HG03045 (cell line): Measurements from ENCODE around the gene OR4P4.

Source experiments
- ATAC-seq: cut with Tn5 transposase; IDR thresholded peaks from one replicate; pipeline ENCODE4 v1.9.1; 2021; ENCODE audit warnings: mild to moderate bottlenecking, moderate library complexity; ENCODE audit not compliant: unreplicated experiment

Gene OR4P4

GRCh38 chr11:55634813-55635212 is at the start of gene OR4P4:
TSS of gene OR4P4 (plus strand) at chr11:55635113.
- no peak for ATAC-seq

- no peak for ATAC-seq
Observed at GRCh38 chr11:55607545-55607944, 27.4 kb upstream of the OR4P4 start, which contains the start of gene OR4C11. TSS of gene OR4C11 (minus strand) at chr11:55607645. CDS start at chr11:55604373, 3,272 bp downstream.

GRCh38 chr11:55624531-55624930 is 10.4 kb upstream of the OR4P4 start:
- ATAC-seq: no peak

GRCh38 chr11:55648027-55648426 is 13.1 kb downstream of the OR4P4 start, which contains the start of gene OR4S2:
TSS of gene OR4S2 (plus strand) at chr11:55648327. CDS start at chr11:55650904, 2,577 bp downstream.
- no peak for ATAC-seq

GRCh38 chr11:55652560-55652959 is 17.6 kb downstream of the OR4P4 start:
- ATAC-seq: no peak

- no peak for ATAC-seq
Observed at GRCh38 chr11:55655096-55655495, 20.2 kb downstream of the OR4P4 start.

GRCh38 chr11:55658031-55658573 is 23.2 kb downstream of the OR4P4 start:
- ATAC-seq: peak; percentile 96

GRCh38 chr11:55658608-55659007 is 23.7 kb downstream of the OR4P4 start:
- ATAC-seq: peak; percentile 26

GRCh38 chr11:55661901-55662300 is 27.0 kb downstream of the OR4P4 start, which contains the start of gene OR4C6:
TSS of gene OR4C6 (plus strand) at chr11:55662201. CDS start at chr11:55665167, 2,966 bp downstream.
- ATAC-seq: no peak

GRCh38 chr11:55669376-55669775 is 34.5 kb downstream of the OR4P4 start:
- ATAC-seq: no peak

GRCh38 chr11:55673860-55674259 is 38.9 kb downstream of the OR4P4 start:
- no peak for ATAC-seq
